Nucleus accumbens (tissue), 56 donors: ENCODE measurements around the gene C14orf132.
"Not testable (repeated sequence)": the region's sequence is repeated elsewhere in the genome, so short reads cannot be mapped to it uniquely, and the experiment has no call there.

Source experiments
- DNase-seq, 56 donors: peaks; one replicate each; lab custom pipeline; 2025; lab: John Stamatoyannopoulos, UW

The C14orf132 gene

DNA sequence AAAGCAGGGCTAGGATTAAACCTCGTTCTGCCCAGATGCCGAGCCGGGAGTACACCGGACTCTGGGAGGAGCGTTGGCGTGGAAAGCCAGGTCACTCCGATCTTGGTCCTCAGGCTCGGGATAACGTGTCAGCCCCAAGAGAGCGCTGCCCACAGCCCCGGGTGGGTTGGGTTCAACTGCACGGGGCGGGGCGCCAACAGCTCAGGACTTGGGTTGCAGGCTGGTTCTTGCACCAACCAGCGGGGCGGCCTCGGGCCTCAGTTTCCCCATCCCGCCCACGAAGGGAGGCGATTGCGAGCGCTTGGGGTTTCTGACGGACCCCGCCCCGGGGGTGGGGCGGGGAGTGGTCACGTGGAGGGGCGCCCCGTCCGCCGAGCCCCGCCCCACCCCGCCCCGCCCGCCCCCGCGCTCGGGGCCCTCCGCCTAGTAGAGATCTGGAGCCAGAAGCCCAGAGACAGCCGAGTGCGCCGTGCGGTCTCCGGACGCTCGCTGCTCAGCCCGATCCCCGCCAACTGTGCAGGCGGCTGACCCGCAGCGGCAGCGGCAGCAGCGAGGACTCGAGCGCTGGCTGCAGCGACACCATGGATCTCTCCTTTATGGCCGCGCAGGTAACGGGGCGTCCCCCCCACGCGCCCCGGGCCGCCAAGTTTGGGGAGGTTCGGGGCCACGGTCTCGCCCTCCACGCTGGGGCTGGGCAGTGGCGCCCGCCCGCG, at the start of gene C14orf132:
C14orf132 (plus strand) TSS at position 443 of the 713 bp plus-strand sequence; CDS start at position 582, 139 bp downstream.
- DNase-seq = peak in 51 of 56 donors; percentile 17 to 85 (median 63)

DNA sequence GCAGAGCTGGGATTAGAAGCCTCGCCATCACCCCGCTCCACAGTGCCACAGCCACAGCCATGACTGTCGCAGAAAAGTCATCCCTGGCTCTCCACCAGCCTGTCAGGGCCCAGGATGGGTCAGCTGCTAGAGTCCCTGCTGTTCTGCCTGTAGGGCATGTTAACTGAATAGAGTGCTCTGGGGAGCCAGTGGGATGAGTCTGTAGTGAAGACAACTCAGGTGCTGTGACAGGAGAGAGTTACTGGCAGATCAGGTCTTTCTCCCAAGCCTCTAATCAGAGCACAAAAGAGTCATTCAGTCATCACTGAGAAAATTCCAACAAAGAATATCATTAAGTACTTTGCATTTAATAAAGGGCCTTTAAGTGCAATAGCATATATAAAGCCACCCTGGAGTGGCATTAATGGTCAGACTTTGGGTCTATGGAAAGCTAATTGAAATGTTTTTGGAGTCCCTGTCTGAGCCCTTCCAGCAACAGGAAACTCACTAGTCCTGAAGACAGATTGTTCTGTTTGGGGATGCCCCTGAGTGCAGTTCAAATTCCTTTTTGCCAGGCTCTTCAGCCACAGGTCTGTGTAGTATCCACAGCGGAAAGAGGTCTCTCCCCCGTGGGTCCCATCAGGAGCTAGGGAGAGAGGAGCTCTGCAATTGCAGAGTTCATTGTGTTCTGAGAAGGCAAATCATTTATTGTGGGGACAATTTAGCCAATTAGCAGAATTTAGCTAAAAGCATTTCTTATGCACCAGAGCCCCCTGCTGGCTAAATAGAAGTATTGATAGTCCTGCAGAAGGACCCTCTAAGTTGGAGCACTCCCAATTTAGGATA, 45.2 kb upstream of the C14orf132 start:
- peak in 25 of 56 donors; percentile 2 to 58 (median 13) for DNase-seq

DNA sequence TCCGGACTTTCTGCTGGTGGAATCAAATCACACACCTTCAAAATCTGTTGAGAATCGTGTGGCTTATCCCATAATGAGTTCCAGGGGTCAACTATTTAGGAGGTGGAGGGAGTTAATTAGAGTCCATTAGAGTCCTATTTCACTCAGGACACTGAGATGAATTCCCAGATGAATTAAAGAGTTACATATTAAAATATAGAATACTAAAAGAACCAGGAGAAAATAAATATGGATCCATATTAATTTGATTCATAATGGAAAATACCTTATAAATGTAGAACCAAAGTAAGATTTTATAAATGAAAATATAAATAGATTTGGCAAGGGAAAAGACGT, 44.6 kb upstream of the C14orf132 start:
- no peak for DNase-seq

DNA sequence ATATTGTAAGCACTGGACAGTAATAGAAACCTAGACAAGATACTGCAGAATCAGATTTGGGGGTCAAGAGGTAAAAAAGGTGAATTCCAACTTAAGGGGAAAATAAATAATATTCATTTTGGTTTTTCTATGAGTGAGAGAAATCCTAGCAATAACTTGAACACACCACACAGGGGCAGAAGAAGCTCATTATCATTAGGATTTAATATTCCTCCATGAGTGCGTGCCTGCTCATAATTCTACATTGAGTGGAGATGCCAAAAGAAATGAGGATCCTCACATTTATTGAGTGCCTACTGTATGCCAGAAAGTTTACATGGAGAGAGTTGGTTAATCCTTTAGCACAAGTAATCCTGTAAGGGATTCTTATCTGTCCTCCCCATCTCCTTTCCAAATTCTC, 40.5 kb upstream of the C14orf132 start:
- no peak for DNase-seq

DNA sequence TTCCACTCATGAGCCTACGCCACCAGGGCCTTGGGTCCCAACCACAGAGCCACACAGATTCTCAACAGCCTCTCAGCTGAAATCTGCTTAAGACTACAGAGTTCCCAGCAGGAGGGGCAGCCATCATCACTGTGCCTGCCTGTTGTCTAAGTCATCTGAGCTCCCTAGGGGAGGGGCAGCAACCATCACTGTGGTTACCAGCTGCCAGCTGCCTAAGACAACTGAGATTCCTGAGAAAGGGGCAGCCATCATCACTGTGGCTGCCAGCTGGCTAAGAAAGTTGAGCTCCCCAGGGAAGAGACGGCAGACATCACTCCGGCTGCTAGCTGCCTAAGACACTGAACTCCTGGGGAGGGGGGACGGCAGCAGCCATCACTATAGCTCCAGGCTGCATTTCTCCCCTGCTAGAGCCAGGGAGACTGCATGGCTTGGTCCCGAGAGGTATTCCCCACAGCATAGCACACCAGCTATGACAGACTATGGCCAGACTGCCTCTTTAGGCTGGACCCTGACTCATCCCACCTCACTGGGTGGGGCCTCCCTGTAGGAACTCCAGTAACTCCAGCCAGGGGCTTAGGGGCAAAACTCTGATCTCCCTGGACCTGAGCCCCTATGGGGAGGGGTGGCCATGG, 37.2 kb upstream of the C14orf132 start:
- no peak for DNase-seq

DNA sequence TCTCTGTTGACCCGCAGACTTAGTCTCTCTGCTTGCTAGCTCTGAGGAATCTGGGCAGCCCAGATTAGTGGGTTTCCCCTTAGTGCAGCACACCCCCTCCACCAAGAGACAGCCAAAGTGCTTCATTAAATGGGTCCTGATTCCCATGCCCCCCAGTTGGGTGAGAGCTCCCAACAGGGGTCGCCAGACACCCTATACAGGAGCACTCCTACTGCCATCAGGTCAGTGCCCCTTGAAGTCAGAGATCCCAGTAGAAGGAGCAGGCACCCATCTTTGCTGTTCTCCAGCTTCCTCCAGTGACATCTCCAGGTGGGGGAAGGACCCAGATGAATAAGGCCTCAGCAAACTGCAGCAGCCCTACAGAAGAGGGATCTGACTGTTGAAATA, 36.7 kb upstream of the C14orf132 start:
- DNase-seq = no peak

DNA sequence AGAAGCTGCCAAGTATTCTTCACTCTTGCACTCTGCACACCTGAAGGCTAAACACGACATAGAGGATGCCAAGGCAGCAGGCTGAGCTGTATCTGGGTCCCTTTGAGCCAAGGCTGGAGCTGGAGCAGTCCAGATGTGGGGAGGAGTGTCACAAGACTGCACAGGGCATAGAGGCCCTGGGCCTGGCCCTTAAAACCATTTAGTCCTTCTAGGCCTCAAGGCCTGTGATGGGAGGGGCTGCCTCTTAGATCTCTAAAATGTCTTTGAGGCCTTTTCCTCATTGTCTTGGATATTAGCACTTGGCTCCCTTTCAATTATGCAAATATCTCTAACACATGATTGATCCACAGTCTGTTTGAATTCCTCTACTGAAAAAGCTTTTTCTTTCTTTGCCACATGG, 28.0 kb upstream of the C14orf132 start:
- DNase-seq = no peak

DNA sequence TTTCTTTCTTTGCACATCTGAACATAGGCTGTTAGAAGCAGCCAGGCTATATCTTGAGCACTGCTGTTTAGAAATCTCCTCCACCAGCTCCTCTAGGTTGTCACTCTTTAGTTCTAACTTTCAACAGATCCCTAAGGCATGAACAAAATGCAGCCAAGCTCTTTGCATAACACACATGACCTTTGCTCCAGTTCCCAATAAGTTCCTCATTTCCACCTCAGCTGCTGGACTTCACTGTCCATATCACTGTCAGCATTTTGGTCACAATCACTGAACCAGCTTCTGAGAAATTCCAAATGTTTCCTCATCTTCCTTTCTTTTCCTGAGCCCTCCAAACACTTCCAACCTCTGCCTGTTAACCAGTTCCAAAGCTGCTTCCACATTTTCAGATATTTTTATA, 27.6 kb upstream of the C14orf132 start:
- DNase-seq = no peak

DNA sequence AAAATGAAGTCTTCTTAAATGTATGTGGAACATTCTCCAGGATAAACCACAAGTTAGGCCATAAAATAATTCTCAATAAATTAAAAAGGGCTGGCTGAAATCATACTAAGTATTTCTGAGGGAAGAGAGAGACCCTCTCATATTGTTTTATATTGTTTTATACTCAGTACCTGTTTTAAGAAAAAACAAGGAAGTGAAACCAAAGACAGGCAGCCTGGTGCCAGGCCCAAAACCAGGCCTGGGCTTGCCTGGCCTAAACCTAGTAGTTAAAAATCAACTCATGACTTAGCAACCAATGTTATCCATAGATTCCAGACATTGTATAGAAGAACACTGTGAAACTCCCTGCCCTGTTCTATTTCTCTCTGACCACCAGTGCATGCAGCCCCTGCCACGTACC, 26.4 kb upstream of the C14orf132 start:
- not testable (repeated sequence) for DNase-seq

DNA sequence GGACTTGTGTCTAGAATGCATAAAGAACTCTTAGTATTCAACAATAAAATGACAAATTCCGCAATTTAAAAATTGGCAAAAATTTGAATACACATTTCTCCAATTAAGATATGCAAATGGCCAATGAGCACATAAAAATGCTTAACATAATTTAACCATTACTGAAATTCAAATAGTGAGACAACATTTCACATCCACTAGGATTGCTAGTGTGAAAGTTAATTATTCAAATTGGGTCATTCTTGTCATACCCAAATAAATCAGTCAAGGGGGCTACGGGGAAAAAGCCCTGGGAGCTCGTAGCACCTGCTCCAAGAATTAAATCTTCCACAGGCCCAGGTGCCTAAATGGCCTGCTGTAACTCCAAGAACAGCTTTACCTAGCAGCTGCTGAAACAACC, 25.0 kb upstream of the C14orf132 start:
- no peak for DNase-seq

DNA sequence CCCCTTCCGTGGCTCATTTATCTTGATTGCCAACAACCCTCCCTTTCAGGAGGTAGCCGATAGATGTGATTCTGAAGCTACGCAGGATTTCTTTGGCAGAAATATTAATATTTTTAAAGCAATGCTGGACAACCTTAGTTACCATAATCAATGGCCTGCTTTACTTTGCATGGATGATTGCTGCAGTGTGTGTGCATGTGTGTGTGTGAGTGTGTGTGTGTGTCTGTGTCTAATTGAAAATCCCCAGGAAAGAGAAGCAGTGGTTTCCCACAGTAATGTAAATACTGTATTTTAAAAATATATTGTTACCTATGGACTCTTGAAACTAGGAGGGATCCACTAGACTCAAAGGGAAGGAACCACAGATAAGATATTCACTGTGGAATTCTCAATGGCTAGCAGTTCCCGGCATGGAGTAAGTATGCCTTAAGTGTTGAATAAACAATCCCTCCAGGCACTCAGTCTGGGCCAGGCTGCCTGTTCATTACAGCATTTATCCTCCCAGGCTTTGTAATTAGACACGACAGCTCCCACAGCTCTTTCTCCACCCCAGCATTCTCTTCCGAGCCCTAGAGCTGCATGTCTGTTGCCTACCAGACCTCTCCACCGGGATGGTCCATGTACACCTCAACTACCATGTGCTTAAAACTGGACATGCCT, 22.5 kb upstream of the C14orf132 start:
- no peak for DNase-seq

DNA sequence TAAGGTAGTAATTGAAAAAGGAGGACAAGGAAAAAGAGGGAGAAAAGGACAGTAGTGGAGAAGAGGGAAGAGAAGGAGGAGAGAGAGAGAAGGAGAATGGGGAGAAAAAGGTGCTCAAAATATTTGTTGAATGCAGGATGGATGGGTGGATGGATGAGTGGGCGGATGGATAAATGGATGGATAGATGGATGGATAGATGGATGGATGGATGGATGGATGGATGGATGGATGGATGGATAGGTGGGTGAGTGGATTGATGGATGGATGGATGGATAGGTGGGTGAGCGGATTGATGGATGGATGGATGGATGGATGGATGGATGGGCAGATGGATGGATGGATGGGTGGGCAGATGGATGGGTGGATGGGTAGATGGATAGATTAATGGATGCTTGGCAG, 21.3 kb upstream of the C14orf132 start:
- no peak for DNase-seq

DNA sequence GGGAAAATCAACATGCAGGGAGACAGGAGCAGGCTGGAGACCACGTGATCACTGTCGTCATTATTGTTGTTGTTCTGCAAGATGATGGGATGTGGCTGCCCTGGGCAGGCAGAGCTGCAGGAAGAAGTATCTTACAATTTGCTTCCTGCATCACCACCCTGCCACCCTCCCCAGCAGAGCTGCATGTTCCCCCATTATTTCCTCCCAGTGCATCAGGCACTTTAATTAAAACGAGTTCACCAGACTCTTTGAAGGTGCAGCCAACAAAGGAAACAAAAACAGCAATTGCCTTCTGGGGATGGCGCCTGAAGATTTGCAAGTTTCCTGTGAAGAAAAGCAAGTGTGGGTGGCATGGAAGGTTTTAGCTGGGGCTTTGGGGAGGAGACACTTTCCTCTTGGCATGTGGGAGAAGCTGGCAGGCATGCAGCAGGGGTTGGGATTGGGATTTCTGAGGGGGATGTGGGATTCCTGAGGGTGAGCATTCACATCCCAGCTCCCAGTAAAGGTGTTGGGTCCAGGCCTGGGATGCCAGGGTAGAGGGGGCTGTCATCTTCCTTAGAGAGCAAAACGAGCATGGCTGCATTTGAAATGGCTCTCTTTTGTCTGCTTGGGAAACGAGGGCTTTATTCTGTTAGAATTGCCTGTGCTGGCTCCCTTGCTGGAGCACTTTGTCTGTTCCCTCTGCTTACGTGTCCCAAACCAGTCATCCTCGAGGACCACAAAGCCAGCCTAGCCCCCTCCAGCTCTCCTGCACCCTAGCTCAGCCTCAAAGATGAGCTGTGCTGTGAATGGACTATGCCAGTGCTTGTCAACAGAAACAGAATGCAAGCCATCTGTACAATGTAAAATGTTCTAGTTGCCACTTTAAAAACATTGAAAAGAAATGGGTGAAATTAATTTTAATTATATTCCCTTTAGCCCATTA, 11.5 kb upstream of the C14orf132 start:
- peak in 7 of 56 donors; percentile 9 to 31 (median 21) for DNase-seq

DNA sequence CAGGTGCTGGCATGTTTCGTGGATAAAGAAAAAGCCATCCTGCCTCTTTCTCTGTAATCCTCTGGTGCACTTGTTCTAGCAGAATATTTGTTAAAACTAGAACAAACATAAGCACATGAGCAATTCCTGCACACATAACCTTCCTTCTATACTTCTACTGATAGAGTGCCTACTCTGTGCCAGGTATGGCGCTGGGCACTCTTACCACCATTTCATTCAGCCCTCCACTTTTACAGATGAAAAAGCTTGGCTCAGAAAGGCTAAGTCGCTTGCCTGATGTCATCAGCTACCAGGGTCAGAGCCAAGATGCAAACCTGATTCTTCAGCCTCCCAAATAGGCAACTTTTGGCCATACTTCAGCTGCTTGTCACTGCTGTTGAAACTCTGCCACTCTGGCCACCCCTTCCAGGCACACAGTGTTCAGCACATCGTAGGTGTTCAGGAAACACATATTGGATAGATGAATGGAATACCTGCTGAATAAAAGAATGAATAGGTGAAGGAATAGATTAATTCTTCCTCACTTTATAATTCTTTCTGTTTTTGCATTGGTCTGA, 10.0 kb upstream of the C14orf132 start:
- peak in 1 of 56 donors; percentile 8 for DNase-seq

DNA sequence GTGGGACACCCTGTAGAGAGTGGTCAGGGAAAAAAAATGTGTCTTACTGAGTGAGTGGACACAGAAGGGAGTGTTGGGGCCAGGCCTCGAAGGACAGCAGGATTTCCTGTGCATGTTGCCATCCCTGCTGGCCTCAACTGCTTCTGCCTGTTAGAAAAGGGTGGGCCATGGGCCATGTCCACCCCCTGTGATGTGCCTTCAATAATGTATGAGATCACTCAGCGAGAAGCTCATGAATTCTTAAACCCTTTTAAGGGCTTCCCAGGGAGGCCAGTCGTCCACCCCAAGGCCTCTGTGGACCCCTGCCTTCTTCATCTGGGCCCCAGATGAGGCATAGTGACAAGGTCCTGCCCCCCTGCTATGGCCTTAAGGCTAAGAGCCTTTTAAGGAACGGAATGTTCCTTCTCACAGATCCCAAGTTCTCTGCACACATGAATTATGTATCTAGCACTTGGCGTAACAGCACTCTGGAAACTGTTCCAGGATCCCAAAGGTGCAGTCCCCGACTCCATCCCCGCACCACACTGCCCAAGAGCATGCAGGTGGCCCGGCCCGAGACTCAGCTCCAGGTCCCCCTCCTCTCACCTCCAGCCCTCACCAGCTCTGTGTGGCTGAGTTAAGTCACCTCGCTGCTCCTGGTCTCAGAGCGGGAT, 8.9 kb upstream of the C14orf132 start:
- DNase-seq = no peak

DNA sequence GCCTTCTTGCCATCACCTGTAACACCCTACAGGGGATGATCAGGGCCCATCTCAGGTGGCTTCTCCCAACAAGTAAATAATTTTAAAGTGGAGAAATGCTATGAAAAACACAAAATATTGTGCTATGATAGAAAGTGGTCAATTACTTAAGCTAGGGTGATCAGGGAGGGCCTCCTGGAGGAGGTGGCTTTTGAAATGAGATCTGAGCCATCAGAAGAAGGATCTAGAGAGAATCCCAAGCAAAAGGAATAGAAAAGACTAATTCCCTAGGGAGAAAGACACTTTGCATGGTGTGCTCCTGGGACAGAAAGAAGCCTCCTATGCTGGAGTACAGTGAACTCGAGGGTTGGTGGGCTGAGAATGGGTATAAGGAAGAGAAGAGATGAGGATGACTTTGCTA, 7.5 kb upstream of the C14orf132 start:
- no peak for DNase-seq

DNA sequence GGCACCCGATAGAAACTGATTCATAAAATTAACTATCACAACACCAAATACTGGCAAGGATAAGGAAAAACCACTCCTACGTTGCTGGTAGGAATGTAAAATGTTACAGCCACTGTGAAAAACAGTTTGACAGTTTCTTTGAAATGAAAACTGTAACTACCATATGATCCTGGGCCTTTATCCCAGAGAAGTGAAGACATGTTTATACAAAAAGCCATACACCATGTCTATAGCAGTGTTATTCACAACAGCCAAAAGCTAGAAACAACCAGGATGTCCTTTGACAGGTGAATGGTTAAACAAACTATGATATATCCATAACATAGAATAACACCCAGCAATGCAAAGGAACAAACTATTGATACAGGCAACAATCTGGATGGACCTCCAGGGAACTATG, 3.7 kb upstream of the C14orf132 start:
- DNase-seq = no peak

DNA sequence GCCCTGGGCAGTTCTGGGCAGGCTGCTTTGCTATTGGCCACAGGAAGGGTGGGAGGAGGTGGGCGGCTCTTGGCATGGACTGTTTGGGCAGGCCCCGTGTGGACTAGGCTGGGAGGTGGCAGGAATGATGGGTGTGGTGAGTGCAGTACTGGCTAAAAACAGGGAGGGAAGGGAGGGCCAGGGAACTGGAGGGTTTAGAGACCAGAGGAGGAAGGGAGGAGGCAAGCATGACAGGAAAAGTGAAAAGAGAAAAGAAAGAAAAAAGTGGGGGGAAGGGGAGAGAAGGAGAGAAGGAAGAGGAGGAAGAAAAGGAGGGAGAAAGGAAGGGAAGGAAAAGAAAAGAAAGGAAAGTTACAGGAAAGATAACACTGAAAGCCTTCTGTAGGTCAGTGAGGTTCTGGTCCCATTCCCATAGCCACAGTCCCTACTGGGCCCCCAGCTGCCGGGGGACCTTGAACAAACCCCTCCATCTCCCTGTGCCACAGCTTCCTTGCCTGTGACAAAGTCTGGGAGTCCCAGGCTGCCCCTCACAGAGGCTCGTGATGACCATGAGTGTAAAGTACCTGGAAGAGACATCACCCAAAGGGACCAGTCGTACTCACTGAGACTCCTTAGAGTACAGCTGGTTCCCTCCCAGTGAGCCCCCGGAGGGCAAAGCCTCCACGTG, 1.1 kb upstream of the C14orf132 start:
- peak in 1 of 56 donors; percentile 6 for DNase-seq

DNA sequence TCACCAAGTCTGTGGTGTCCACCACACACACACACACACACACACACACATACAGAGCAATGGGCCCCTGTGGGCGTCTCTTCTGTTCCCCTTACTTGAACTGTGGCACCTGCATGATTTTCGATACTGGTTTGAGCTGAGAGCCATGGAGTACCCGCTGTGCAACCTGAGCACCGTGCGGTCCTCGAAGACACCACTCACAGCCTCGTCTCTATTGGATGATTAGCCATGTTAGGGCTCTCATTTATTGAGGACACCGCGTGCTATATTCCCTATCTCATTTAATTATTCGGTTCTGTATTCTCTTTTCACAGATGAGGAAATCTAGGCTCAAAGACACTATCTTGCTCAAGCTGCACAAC, 623 bp upstream of the C14orf132 start:
- DNase-seq = no peak
